Stomach (tissue), 4 donors: Measurements from ENCODE around the gene DHX57.

Source experiments
- CTCF ChIP-seq, 7 experiments: fragments of 450-650 bp in 4 of 7; fragments of 200-600 bp in 3 of 7; sonication (generic) in 3 of 7; IDR thresholded peaks; one replicate each; pipeline ENCODE4 v1.5.1; 2016 to 2019; ENCODE audit warnings: antibody characterized with exemption in 7 of 7, control low read depth in 2 of 7, mild to moderate bottlenecking in 1 of 7
- EP300 ChIP-seq: sonication (generic); formaldehyde crosslinking; IDR thresholded peaks from one replicate; pipeline ENCODE4 v1.6.1; 2017; ENCODE audit warnings: antibody characterized with exemption
- POLR2A ChIP-seq, 4 donors: fragments of 450-650 bp; IDR thresholded peaks; one replicate each; pipeline ENCODE4 v1.6.1; 2016; ENCODE audit warnings: antibody characterized with exemption in 4 of 4, control low read depth in 2 of 4, mild to moderate bottlenecking in 1 of 4, moderate library complexity in 1 of 4
- POLR2AphosphoS5 ChIP-seq, 3 donors: sonication (generic); formaldehyde crosslinking; IDR thresholded peaks; one replicate each; pipeline ENCODE4 v1.6.1; 2016; ENCODE audit warnings: antibody characterized with exemption in 3 of 3

DNA sequence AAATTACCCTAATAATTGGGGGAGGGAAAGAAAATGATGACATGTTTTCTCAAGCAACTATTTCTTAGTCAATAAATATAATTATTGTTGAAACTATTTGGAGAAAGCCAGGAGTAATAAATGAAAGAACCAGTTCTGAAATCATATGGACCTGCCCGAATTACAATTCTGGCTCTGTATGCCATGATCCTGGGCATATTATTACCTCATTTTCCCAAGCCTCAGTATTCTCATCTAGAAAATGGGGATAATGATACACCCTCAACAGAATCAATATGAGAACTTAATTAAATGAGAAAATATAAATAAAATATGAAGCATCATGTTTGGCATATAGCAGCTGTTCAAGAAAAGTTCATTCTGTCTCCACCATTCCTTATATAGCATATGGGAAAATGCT lies 36.9 kb upstream of the DHX57 start:
- no peak for TF ChIP-seq POLR2A (IDR thresholded peaks at IDR 0.05)
- TF ChIP-seq CTCF (IDR thresholded peaks at IDR 0.05), result no peak
- no peak for TF ChIP-seq EP300
- TF ChIP-seq POLR2AphosphoS5 (IDR thresholded peaks at IDR 0.05), result no peak
